H9 (cell line): ENCODE measurements around the gene UBASH3A. TPM values are rescaled to one million over a fixed set of nuclear protein-coding genes. Genes with fewer than 3 reads are reported as not detected.

Experiments
- DNase-seq: peaks from one replicate; pipeline ENCODE4 v3.0.0-alpha.2; 2017
- H2AFZ ChIP-seq: one replicate; pipeline ENCODE4 v1.6.1; 2013; ENCODE audit warnings: mild to moderate bottlenecking, low read length, control low read depth, moderate library complexity
- H2AK5ac ChIP-seq: 2 replicates; pipeline ENCODE4 v1.6.1; 2013; ENCODE audit warnings: low read length, control low read depth, mixed read lengths; ENCODE audit not compliant: insufficient read length
- H2BK120ac ChIP-seq: one replicate; pipeline ENCODE4 v1.6.1; 2013; ENCODE audit warnings: low read depth, mild to moderate bottlenecking, low read length, control low read depth, inconsistent platforms; ENCODE audit not compliant: poor library complexity, severe bottlenecking
- H2BK12ac ChIP-seq: 2 replicates; pipeline ENCODE4 v1.6.1; 2013; ENCODE audit warnings: low read length, control low read depth, mixed read lengths, low read depth; ENCODE audit not compliant: insufficient read length
- H2BK15ac ChIP-seq: 2 replicates; pipeline ENCODE4 v1.6.1; 2013; ENCODE audit warnings: low read depth, low read length, control low read depth
- H2BK20ac ChIP-seq: one replicate; pipeline ENCODE4 v1.6.1; 2013; ENCODE audit warnings: low read depth, mild to moderate bottlenecking, low read length, control low read depth, inconsistent platforms; ENCODE audit not compliant: poor library complexity, severe bottlenecking
- H2BK5ac ChIP-seq: 2 replicates; pipeline ENCODE4 v1.6.1; 2013; ENCODE audit warnings: low read length, control low read depth, mixed read lengths; ENCODE audit not compliant: insufficient read length
- H3K14ac ChIP-seq: 2 replicates; pipeline ENCODE4 v1.6.1; 2013; ENCODE audit warnings: low read length, control low read depth; ENCODE audit not compliant: insufficient read depth
- H3K18ac ChIP-seq: 2 replicates; pipeline ENCODE4 v1.6.1; 2013; ENCODE audit warnings: low read depth, mild to moderate bottlenecking, mixed read lengths, low read length, control low read depth; ENCODE audit not compliant: insufficient read length
- H3K23ac ChIP-seq: 2 replicates; pipeline ENCODE4 v1.6.1; 2013; ENCODE audit warnings: low read length, control low read depth, mixed read lengths, low read depth; ENCODE audit not compliant: insufficient read length
- H3K23me2 ChIP-seq: 2 replicates; pipeline ENCODE4 v1.6.1; 2013; ENCODE audit warnings: low read depth, mild to moderate bottlenecking, mixed read lengths, low read length, control low read depth; ENCODE audit not compliant: insufficient read length, poor library complexity, severe bottlenecking
- H3K27ac ChIP-seq: 2 replicates; pipeline ENCODE4 v1.5.1; 2013; ENCODE audit warnings: low read length, control low read depth, mixed read lengths, low read depth; ENCODE audit not compliant: insufficient read length
- H3K27me3 ChIP-seq: 2 replicates; pipeline ENCODE4 v1.6.1; 2013; ENCODE audit warnings: low read length, control low read depth, inconsistent platforms; ENCODE audit not compliant: insufficient read depth
- H3K4ac ChIP-seq: 2 replicates; pipeline ENCODE4 v1.6.1; 2013; ENCODE audit warnings: low read depth, mild to moderate bottlenecking, control low read depth, inconsistent platforms, low read length, moderate library complexity
- H3K4me1 ChIP-seq: 2 replicates; pipeline ENCODE4 v1.6.1; 2013; ENCODE audit warnings: low read length, control low read depth, inconsistent platforms; ENCODE audit not compliant: insufficient read depth
- H3K4me2 ChIP-seq: 2 replicates; pipeline ENCODE4 v1.6.1; 2013; ENCODE audit warnings: low read length, control low read depth, mixed read lengths; ENCODE audit not compliant: insufficient read length, insufficient read depth
- H3K56ac ChIP-seq: 2 replicates; pipeline ENCODE4 v1.6.1; 2013; ENCODE audit warnings: low read depth, mild to moderate bottlenecking, mixed read lengths, low read length, control low read depth; ENCODE audit not compliant: insufficient read length
- H3K79me1 ChIP-seq: 2 replicates; pipeline ENCODE4 v1.6.1; 2013; ENCODE audit warnings: low read depth, mild to moderate bottlenecking, moderate library complexity, low read length, control low read depth, inconsistent platforms; ENCODE audit not compliant: insufficient read depth, poor library complexity, severe bottlenecking
- H3K79me2 ChIP-seq: 2 replicates; pipeline ENCODE4 v1.6.1; 2013; ENCODE audit warnings: low read length, control low read depth, inconsistent platforms; ENCODE audit not compliant: insufficient read depth
- H3K9ac ChIP-seq: 2 replicates; pipeline ENCODE4 v1.6.1; 2013; ENCODE audit warnings: low read length, control low read depth, mixed read lengths; ENCODE audit not compliant: insufficient read length; ENCODE audit errors: extremely low read depth
- H3K9me3 ChIP-seq: one replicate; pipeline ENCODE4 v1.6.1; 2013; ENCODE audit warnings: low read depth, low read length, inconsistent platforms; ENCODE audit not compliant: control insufficient read depth
- H3T11ph ChIP-seq: one replicate; pipeline ENCODE4 v1.6.1; 2013; ENCODE audit warnings: mild to moderate bottlenecking, low read length, control low read depth, inconsistent platforms
- H4K20me1 ChIP-seq: one replicate; pipeline ENCODE4 v1.6.1; 2013; ENCODE audit not compliant: control insufficient read depth, insufficient read length, insufficient read depth
- H4K5ac ChIP-seq: 2 replicates; pipeline ENCODE4 v1.6.1; 2013; ENCODE audit warnings: low read depth, mild to moderate bottlenecking, mixed read lengths, low read length, control low read depth; ENCODE audit not compliant: insufficient read length
- H4K8ac ChIP-seq: replicated peaks from 2 replicates; pipeline ENCODE4 v1.6.1; 2013; ENCODE audit warnings: low read length, control low read depth, mixed read lengths, low read depth; ENCODE audit not compliant: insufficient read length
- H4K91ac ChIP-seq: 2 replicates; pipeline ENCODE4 v1.6.1; 2013; ENCODE audit warnings: low read depth, mild to moderate bottlenecking, moderate library complexity, mixed read lengths, low read length, control low read depth; ENCODE audit not compliant: insufficient read length
- H3K27ac Mint-ChIP-seq, 3 experiments: 2 replicates in 2 of 3; 3 replicates in 1 of 3; pipeline ENCODE4 v1.8.0; 2020 to 2021; ENCODE audit warnings: mixed read lengths in 3 of 3, mild to moderate bottlenecking in 1 of 3, moderate library complexity in 1 of 3
- H3K27me3 Mint-ChIP-seq: 2 replicates; pipeline ENCODE4 v1.8.0; 2021; ENCODE audit warnings: low read depth, mild to moderate bottlenecking, moderate library complexity, mixed read lengths
- H3K36me3 Mint-ChIP-seq, 3 experiments: 2 replicates in 2 of 3; 3 replicates in 1 of 3; pipeline ENCODE4 v1.8.0; 2020 to 2021; ENCODE audit warnings: low read depth in 3 of 3, mixed read lengths in 3 of 3; ENCODE audit not compliant: insufficient read depth in 1 of 3
- H3K4me1 Mint-ChIP-seq, 2 experiments: 2 replicates each; pipeline ENCODE4 v1.8.0; 2020; ENCODE audit warnings: mixed read lengths in 2 of 2
- H3K4me3 Mint-ChIP-seq, 2 experiments: 2 replicates in 1 of 2; 3 replicates in 1 of 2; pipeline ENCODE4 v1.8.0; 2020 to 2021; ENCODE audit warnings: mild to moderate bottlenecking in 2 of 2, mixed read lengths in 2 of 2, moderate library complexity in 1 of 2
- H3K9me3 Mint-ChIP-seq, 2 experiments: 2 replicates in 1 of 2; 3 replicates in 1 of 2; pipeline ENCODE4 v1.8.0; 2020; ENCODE audit warnings: mild to moderate bottlenecking in 2 of 2, mixed read lengths in 2 of 2, moderate library complexity in 1 of 2
- CTCF ChIP-seq: fragments of 200-600 bp; sonication (generic); conservative IDR thresholded peaks from 3 replicates; pipeline ENCODE4 v1.8.0; 2021; ENCODE audit warnings: antibody characterized with exemption, mild to moderate bottlenecking
- WGBS: extraction: QIAGEN DNeasy Blood & Tissue Kit; methylation state at CpG from one replicate; pipeline ENCODE4 v1.1.7; 2013; ENCODE audit warnings: missing lambda C conversion rate, low lambda C conversion rate, mixed read lengths; ENCODE audit not compliant: insufficient read length; ENCODE audit errors: extremely low coverage; 5-methylcytosine and 5-hydroxymethylcytosine counted together
- total RNA-seq: library from RNA; stranded (reverse); gene quantifications from 2 replicates; pipeline ENCODE4 v1.2.1, GENCODE V29; 2021

UBASH3A gene
- total RNA-seq, 1 experiment from 2014 or later, result not detected

GRCh38 chr21:42414553-42414927, 10.8 kb downstream of the UBASH3A start:
- Histone ChIP-seq H3T11ph (no peak overlapping the region), H3K4me1 (no peaks in the 10 kb centered on the region), H3K79me2 (no peaks in the 10 kb centered on the region), H4K5ac (no peak overlapping the region), H3K4me2 (no peak overlapping the region), H2BK20ac (no peak overlapping the region), H3K27ac (no peak overlapping the region), H2AK5ac (no peak overlapping the region), H2AFZ (no peak overlapping the region), H3K27me3 (no peaks in the 10 kb centered on the region), H4K91ac (no peak overlapping the region), H3K18ac (no peak overlapping the region), H2BK5ac (no peak overlapping the region), H3K4ac (no peak overlapping the region), H3K23ac (no peak overlapping the region), H3K9me3 (no peaks in the 10 kb centered on the region), H2BK15ac (no peak overlapping the region), H3K9ac (no peak overlapping the region), H4K8ac (no peak overlapping the region), H2BK120ac (no peak overlapping the region), H4K20me1 (no peaks in the 10 kb centered on the region), H3K14ac (no peak overlapping the region; the same call in 1 of the 2 replicates), H3K79me1 (no peaks in the 10 kb centered on the region), H2BK12ac (no peak overlapping the region), H3K23me2 (no peaks in the 10 kb centered on the region), H3K56ac (no peak overlapping the region)
- no peaks in the 10 kb centered on the region; a peak in 1 of 5 replicates for H3K9me3 Mint-ChIP-seq
- no peaks in the 10 kb centered on the region for H3K36me3 Mint-ChIP-seq
- WGBS, result no CpG with 5 or more reads among the region's 8 CpGs
- H3K4me1 Mint-ChIP-seq, result peaks cover 9 to 11% of the 10 kb centered on the region in 2 experiments
- no peak overlapping the region for H3K27ac Mint-ChIP-seq
- H3K27me3 Mint-ChIP-seq, result peaks cover 7% of the 10 kb centered on the region
- DNase-seq, result no peak
- no peak for TF ChIP-seq CTCF
- H3K4me3 Mint-ChIP-seq, result no peak overlapping the region
